Measurements from ENCODE around the gene TSNAXIP1. TPM values are rescaled to one million over a fixed set of nuclear protein-coding genes. Genes with fewer than 3 reads are reported as not detected.

The TSNAXIP1 gene
- polyA plus RNA-seq, 4 donors, result 0.72 to 0.80 TPM; not detected in 2

DNA sequence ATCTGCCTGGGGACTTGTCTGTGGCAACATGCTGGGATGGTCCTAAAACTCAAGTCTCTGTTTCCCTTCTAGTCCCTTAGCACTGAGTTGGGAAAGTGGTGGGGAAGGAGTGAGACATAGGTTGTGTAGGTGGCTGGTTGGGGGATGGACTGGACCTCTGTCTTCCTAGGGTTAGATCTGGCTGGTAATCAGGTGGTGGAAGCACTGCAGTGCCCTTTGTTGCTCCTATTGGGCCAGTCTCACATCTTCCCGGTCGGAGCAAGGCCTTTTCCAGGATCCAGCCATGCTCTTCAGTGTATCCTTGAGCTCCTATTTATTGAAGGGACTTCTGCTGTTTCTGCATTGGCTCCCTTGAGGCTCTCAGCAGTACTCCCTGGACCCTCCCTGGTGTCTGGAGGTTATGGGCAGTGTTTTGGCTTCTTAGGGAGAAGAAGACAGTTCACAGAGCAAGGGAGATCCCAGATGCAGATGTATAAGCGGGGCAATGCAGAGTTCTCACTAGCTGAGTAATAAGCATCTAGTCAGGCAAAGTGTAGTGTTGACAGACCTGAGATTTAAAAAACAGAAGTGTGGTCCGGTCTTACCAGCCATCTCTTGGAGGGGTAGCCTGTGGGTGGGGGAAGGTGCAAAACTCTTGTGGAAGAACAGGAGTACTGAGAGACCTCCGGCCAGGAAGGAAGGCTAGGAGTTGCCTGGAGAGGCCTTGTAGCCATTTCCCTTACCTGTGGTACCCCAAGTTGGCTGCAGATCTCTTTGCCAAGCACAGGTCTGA lies 38.8 kb downstream of the TSNAXIP1 start:
- H3K36me3 ChIP-seq (ENCODE audit: control insufficient read depth in 3 of 3, insufficient read depth in 2 of 3, low read depth in 1 of 3, low read length in 3 of 3), result peaks cover 0 to 22% (median 0%) of the 10 kb centered on the region in 3 donors
- FAIRE-seq (no peak), DNase-seq (peak in 1 of 2 donors; percentile 32)
- H3K4me3 ChIP-seq (ENCODE audit: low read depth in 1 of 3, low read length in 3 of 3), result peak overlapping the region in 1 of 3 donors; percentile 66
- H3K9me3 ChIP-seq (ENCODE audit: control insufficient read depth in 2 of 2, insufficient read depth in 1 of 2, low read depth in 1 of 2, low read length in 1 of 2), result no peaks in the 10 kb centered on the region
- peak overlapping the region in 2 of 3 donors; percentile 88 to 95 for H3K27ac ChIP-seq (ENCODE audit: low read depth in 1 of 3, low read length in 2 of 3)
- no peaks in the 10 kb centered on the region for H3K27me3 ChIP-seq (ENCODE audit: control insufficient read depth in 3 of 3, insufficient read depth in 3 of 3, low read length in 3 of 3)
- peaks cover 15 to 42% (median 17%) of the 10 kb centered on the region in 3 donors for H3K4me1 ChIP-seq (ENCODE audit: control insufficient read depth in 3 of 3, insufficient read depth in 2 of 3, low read depth in 1 of 3, low read length in 2 of 3)
- WGBS, 3 donors, result 66 to 76% (median 70%) methylated on average over 5 of the region's 5 CpGs

DNA sequence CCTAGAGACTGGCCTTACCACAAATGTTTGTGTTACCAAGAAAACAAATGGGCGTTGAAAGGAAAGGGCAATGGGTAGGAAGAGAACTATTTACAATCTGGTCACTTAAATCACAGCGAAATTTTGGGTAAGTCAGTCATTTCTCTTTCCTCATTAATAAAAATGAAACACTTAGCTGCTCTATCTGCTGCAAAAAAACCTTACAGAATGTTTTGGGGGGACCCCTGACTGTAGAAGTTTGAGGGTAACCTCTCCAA lies 39.3 kb downstream of the TSNAXIP1 start:
- Histone ChIP-seq H3K4me1 (ENCODE audit: control insufficient read depth in 3 of 3, insufficient read depth in 2 of 3, low read depth in 1 of 3, low read length in 2 of 3) (peaks cover 15 to 42% (median 17%) of the 10 kb centered on the region in 3 donors), H3K27ac (ENCODE audit: low read depth in 1 of 3, low read length in 2 of 3) (peak overlapping the region; percentile 88 to 95 (median 88)), H3K36me3 (ENCODE audit: control insufficient read depth in 3 of 3, insufficient read depth in 2 of 3, low read depth in 1 of 3, low read length in 3 of 3) (peaks cover 0 to 24% (median 0%) of the 10 kb centered on the region in 3 donors), H3K27me3 (ENCODE audit: control insufficient read depth in 3 of 3, insufficient read depth in 3 of 3, low read length in 3 of 3) (no peaks in the 10 kb centered on the region), H3K9me3 (ENCODE audit: control insufficient read depth in 2 of 2, insufficient read depth in 1 of 2, low read depth in 1 of 2, low read length in 1 of 2) (no peaks in the 10 kb centered on the region), H3K4me3 (ENCODE audit: low read depth in 1 of 3, low read length in 3 of 3) (peak overlapping the region; percentile 66 to 97 (median 93))
- FAIRE-seq, result no peak
- WGBS, 3 donors, result 4 to 12% (median 9%) methylated on average over 2 of the region's 2 CpGs
- DNase-seq, result no peak

DNA sequence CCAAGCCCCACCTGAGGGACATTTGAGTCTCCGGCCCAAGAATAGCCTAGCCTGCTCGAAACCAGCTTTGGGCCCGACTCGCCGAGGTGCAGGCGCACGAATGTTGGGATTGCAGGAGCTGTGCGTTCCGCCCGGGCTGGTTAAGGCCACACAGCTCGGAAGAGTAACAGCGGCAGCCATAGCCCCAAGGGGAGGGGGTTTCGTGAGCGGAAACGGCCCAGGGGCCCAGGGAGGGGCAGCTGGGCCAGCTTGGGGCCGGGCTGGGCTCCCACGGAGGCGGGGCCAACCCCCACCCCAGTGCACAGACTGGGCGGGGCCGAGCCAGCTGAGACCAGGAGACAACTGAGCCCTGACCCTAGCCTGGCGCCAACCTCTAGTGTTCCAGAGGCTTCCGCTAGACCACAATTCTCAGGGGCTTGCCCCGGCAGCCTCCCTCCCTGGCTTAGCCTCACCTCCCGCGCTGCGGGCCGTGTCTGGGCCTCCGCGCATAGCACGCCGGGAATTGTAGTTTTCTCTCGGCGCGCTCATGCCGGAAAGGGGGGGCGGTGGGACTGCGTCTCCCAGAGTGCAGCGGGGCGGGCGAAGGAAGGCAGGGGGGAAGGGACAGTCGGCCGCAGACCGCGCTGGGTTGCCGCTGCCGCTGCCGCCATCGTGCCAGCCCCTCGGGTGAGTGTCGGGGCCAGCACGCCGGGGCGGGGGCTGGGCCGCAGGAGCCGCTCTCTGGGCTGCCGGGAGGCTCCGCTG lies 39.8 kb downstream of the TSNAXIP1 start, which contains the start of gene NUTF2:
Gene NUTF2 (plus strand): TSS at position 614 of the 744 bp plus-strand sequence. CDS start 18,198 bp downstream, outside the sequence.
- Histone ChIP-seq H3K36me3 (ENCODE audit: control insufficient read depth in 3 of 3, insufficient read depth in 2 of 3, low read depth in 1 of 3, low read length in 3 of 3) (peaks cover 0 to 24% (median 0%) of the 10 kb centered on the region in 3 donors), H3K27ac (ENCODE audit: low read depth in 1 of 3, low read length in 2 of 3) (peak within 1 kb of the TSS; percentile 88 to 95 (median 88)), H3K27me3 (ENCODE audit: control insufficient read depth in 3 of 3, insufficient read depth in 3 of 3, low read length in 3 of 3) (no peaks in the 10 kb centered on the region), H3K4me3 (ENCODE audit: low read depth in 1 of 3, low read length in 3 of 3) (peak within 1 kb of the TSS; percentile 66 to 97 (median 93)), H3K4me1 (ENCODE audit: control insufficient read depth in 3 of 3, insufficient read depth in 2 of 3, low read depth in 1 of 3, low read length in 2 of 3) (peaks cover 15 to 42% (median 17%) of the 10 kb centered on the region in 3 donors), H3K9me3 (ENCODE audit: control insufficient read depth in 2 of 2, insufficient read depth in 1 of 2, low read depth in 1 of 2, low read length in 1 of 2) (no peaks in the 10 kb centered on the region)
- peak; percentile 95 to 99 for DNase-seq
- no peak for FAIRE-seq
- 0 to 1% (median 1%) methylated on average over 23 to 57 of the region's 57 CpGs for WGBS, 3 donors

DNA sequence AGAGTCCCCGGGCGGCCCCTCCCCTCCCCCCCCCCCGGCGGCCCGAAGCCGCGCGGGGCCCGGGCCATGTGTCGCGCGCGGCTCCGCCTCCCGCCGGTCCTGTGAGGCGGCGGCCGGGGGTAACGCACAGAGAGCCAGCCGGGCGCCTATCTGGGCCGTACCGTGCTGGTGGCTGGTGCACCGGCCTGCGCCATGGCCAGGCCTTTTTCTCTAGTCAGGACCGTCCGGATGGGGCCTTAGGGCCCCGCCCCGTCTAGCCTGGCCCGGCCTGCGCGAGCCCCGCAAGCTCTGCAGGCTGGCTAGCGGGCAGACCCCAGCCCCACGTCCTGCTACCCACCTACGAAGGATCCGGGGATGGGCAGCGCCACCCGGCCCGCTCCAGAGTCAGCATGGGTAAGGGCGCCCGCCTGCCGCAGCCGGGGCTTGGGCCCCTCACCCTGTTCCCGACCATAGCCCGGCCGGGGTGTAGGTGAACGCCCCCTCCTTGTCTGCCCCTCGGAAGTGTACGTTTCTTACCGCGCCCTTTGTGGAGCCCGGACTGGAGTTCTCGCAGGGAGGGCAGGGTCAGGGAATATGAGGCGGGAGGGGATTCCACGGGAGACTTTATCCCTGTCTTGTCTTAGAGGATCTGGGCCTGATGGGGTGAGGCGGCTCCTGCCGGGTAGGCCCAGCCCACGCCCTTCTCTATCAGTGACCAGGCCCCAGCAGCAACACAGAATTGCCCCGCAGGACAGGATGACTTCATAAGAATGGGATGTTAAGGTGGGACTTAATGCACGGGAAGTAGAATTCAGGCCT lies 40.6 kb downstream of the TSNAXIP1 start, which contains the start of gene CENPT:
Gene CENPT (minus strand): TSS at position 630 of the 798 bp plus-strand sequence. CDS start 13,834 bp downstream, outside the sequence.
- DNase-seq (peak; percentile 79 to 91), FAIRE-seq (no peak)
- Histone ChIP-seq H3K27ac (ENCODE audit: low read depth in 1 of 3, low read length in 2 of 3) (peak within 1 kb of the TSS; percentile 88 to 95 (median 88)), H3K4me1 (ENCODE audit: control insufficient read depth in 3 of 3, insufficient read depth in 2 of 3, low read depth in 1 of 3, low read length in 2 of 3) (peaks cover 15 to 42% (median 17%) of the 10 kb centered on the region in 3 donors), H3K27me3 (ENCODE audit: control insufficient read depth in 3 of 3, insufficient read depth in 3 of 3, low read length in 3 of 3) (no peaks in the 10 kb centered on the region), H3K4me3 (ENCODE audit: low read depth in 1 of 3, low read length in 3 of 3) (peak within 1 kb of the TSS; percentile 66 to 97 (median 93)), H3K9me3 (ENCODE audit: control insufficient read depth in 2 of 2, insufficient read depth in 1 of 2, low read depth in 1 of 2, low read length in 1 of 2) (no peaks in the 10 kb centered on the region), H3K36me3 (ENCODE audit: control insufficient read depth in 3 of 3, insufficient read depth in 2 of 3, low read depth in 1 of 3, low read length in 3 of 3) (peaks cover 0 to 32% (median 0%) of the 10 kb centered on the region in 3 donors)
- 1% methylated on average over 38 to 62 of the region's 62 CpGs for WGBS, 3 donors

DNA sequence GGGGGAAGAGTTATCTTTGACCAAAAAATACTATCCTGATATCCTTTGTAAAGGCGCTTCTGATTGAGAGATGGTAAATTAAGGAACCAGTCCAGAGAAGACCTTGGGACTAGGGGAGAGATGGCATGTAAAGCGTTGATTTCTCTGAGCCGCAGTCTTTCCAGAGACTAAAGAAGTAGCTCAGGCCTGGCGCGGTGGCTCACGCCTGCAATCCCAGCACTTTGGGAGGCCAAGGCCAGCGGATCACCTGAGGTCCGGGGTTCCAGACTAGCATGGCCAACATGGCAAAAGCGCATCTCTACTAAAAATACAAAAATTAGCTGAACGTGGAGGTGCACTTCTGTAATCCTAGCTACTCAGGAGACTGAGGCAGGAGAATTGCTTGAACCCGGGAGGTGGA lies 41.4 kb downstream of the TSNAXIP1 start:
- FAIRE-seq, result no peak
- Histone ChIP-seq H3K27ac (ENCODE audit: low read depth in 1 of 3, low read length in 2 of 3) (peak overlapping the region in 1 of 3 donors; percentile 88), H3K36me3 (ENCODE audit: control insufficient read depth in 3 of 3, insufficient read depth in 2 of 3, low read depth in 1 of 3, low read length in 3 of 3) (peaks cover 0 to 36% (median 0%) of the 10 kb centered on the region in 3 donors), H3K4me1 (ENCODE audit: control insufficient read depth in 3 of 3, insufficient read depth in 2 of 3, low read depth in 1 of 3, low read length in 2 of 3) (peaks cover 15 to 42% (median 17%) of the 10 kb centered on the region in 3 donors), H3K9me3 (ENCODE audit: control insufficient read depth in 2 of 2, insufficient read depth in 1 of 2, low read depth in 1 of 2, low read length in 1 of 2) (no peaks in the 10 kb centered on the region), H3K27me3 (ENCODE audit: control insufficient read depth in 3 of 3, insufficient read depth in 3 of 3, low read length in 3 of 3) (no peaks in the 10 kb centered on the region), H3K4me3 (ENCODE audit: low read depth in 1 of 3, low read length in 3 of 3) (peak overlapping the region in 1 of 3 donors; percentile 66)
- WGBS, 3 donors, result 91 to 92% (median 91%) methylated on average over 11 of the region's 11 CpGs
- no peak for DNase-seq

DNA sequence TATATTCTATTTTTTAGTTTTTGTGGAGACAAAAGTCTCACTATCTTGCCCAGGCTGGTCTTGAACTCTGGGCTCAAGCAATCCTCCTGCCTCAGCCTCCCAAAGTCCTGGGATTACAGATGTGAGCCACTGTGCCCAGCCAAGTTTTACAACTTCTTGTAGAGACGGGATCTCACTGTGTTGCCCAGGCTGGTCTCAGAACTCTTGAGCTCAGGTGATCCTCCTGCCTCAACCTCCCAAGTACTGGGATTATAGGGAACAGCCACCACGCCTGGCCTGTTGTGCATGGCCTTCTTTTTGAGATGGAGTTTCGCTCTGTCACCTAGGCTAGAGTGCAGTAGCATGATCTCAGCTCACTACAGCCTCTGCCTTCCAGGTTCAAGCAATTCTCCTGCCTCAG lies 47.0 kb downstream of the TSNAXIP1 start:
- H3K36me3 ChIP-seq (ENCODE audit: control insufficient read depth in 3 of 3, insufficient read depth in 2 of 3, low read depth in 1 of 3, low read length in 3 of 3), result peaks cover 0 to 54% (median 0%) of the 10 kb centered on the region in 3 donors
- H3K4me3 ChIP-seq (ENCODE audit: low read depth in 1 of 3, low read length in 3 of 3), result no peak overlapping the region
- FAIRE-seq, result no peak
- no peak overlapping the region for H3K27ac ChIP-seq (ENCODE audit: low read depth in 1 of 3, low read length in 2 of 3)
- no peaks in the 10 kb centered on the region for H3K27me3 ChIP-seq (ENCODE audit: control insufficient read depth in 3 of 3, insufficient read depth in 3 of 3, low read length in 3 of 3)
- WGBS, 3 donors, result 94 to 100% (median 96%) methylated on average over 3 of the region's 3 CpGs
- peaks cover 6 to 38% (median 7%) of the 10 kb centered on the region in 3 donors for H3K4me1 ChIP-seq (ENCODE audit: control insufficient read depth in 3 of 3, insufficient read depth in 2 of 3, low read depth in 1 of 3, low read length in 2 of 3)
- no peaks in the 10 kb centered on the region for H3K9me3 ChIP-seq (ENCODE audit: control insufficient read depth in 2 of 2, insufficient read depth in 1 of 2, low read depth in 1 of 2, low read length in 1 of 2)
- no peak for DNase-seq

DNA sequence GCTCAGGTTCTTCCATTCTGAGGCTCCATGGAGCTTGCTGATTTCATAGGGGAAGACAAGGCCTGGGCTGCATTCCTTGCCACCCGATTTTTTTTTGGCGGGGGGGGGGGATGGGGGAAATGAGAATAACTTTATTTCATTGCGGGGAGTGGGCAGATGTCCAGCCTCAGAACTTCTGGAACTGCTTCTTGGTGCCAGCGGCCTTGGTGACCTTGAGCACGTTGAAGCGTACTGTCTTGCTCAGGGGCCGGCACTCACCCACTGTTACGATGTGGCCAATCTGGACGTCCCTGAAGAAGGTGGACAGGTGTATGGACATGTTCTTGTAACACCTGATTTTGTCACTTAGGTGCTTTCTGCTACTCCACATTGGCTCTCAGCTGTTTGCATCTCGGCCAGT lies 49.1 kb downstream of the TSNAXIP1 start:
- no peak overlapping the region for H3K4me3 ChIP-seq (ENCODE audit: low read depth in 1 of 3, low read length in 3 of 3)
- H3K36me3 ChIP-seq (ENCODE audit: control insufficient read depth in 3 of 3, insufficient read depth in 2 of 3, low read depth in 1 of 3, low read length in 3 of 3), result peaks cover 0 to 52% (median 0%) of the 10 kb centered on the region in 3 donors
- FAIRE-seq (no peak), DNase-seq (no peak)
- no peaks in the 10 kb centered on the region for H3K27me3 ChIP-seq (ENCODE audit: control insufficient read depth in 3 of 3, insufficient read depth in 3 of 3, low read length in 3 of 3)
- peaks cover 7 to 35% (median 8%) of the 10 kb centered on the region in 3 donors for H3K4me1 ChIP-seq (ENCODE audit: control insufficient read depth in 3 of 3, insufficient read depth in 2 of 3, low read depth in 1 of 3, low read length in 2 of 3)
- WGBS, 3 donors, result 77 to 85% (median 79%) methylated on average over 10 of the region's 10 CpGs
- H3K9me3 ChIP-seq (ENCODE audit: control insufficient read depth in 2 of 2, insufficient read depth in 1 of 2, low read depth in 1 of 2, low read length in 1 of 2), result no peaks in the 10 kb centered on the region
- H3K27ac ChIP-seq (ENCODE audit: low read depth in 1 of 3, low read length in 2 of 3), result peak overlapping the region in 1 of 3 donors; percentile 48

All from small intestine (tissue), 7 donors.